GM12873 (cell line): ENCODE measurements around the gene TMEM147.

Experiments used
- TF ChIP-seq, protein P1 (sequence below): IDR thresholded peaks from 2 replicates; pipeline ENCODE4 v1.5.1; 2012; ENCODE audit warnings: low read depth, mild to moderate bottlenecking, moderate library complexity, low read length, control low read depth; ENCODE audit not compliant: insufficient read depth; ENCODE audit errors: missing control alignments

Gene TMEM147

DNA sequence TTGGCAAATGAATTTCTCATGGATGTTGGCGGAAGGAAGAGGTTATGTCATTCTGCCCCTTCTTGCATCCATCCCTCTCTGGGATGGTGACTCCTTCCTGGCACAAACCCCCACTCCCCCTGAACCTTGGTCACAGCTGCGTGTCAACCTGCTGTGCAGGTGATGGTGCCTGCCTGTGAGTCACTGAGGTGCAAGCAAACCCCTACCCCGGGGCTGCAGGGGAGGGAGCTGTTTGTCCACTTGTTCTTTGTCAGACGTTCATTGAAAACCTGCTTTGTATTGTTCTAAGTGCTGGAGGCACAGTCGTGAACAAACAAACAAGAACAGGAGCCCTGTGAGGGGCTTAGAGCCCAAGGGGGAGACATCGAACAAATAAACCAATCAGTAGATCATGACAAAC is 14.1 kb upstream of the TMEM147 start:
- TF ChIP-seq, protein P1, sequence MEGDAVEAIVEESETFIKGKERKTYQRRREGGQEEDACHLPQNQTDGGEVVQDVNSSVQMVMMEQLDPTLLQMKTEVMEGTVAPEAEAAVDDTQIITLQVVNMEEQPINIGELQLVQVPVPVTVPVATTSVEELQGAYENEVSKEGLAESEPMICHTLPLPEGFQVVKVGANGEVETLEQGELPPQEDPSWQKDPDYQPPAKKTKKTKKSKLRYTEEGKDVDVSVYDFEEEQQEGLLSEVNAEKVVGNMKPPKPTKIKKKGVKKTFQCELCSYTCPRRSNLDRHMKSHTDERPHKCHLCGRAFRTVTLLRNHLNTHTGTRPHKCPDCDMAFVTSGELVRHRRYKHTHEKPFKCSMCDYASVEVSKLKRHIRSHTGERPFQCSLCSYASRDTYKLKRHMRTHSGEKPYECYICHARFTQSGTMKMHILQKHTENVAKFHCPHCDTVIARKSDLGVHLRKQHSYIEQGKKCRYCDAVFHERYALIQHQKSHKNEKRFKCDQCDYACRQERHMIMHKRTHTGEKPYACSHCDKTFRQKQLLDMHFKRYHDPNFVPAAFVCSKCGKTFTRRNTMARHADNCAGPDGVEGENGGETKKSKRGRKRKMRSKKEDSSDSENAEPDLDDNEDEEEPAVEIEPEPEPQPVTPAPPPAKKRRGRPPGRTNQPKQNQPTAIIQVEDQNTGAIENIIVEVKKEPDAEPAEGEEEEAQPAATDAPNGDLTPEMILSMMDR = no peak

DNA sequence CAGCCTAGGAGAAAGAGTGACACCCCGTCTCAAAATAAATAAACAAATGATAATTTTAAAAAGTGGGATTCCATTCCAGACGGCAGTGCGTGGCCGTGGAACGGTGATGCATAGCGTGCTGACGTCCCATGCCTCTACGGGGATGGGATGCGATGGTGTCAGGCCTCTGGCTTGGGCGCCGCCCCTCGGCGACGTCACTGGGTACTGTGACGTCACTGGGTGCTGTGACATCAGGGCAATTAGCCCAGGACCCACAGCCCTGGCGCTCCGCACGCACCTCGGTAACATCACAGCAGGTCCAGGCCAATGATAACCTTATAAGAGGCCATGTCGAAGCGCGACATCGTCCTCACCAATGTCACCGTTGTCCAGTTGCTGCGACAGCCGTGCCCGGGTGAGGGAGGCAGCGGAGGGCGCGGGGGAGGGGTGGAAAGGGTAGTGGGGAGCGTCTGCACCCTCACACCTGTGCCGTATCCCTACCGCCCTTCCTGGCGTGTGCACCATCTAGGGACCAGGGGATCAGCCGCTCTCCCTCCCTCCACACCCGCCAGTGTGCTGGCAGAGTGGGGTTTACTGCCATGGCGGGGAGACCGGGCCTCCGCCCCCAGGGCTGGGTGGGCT is 12.1 kb upstream of the TMEM147 start, which contains the start of gene GAPDHS:
Gene GAPDHS (plus strand): TSS at position 256 of the 621 bp plus-strand sequence. CDS start 72 bp downstream, at position 328.
- TF ChIP-seq, protein P1 = no peak

DNA sequence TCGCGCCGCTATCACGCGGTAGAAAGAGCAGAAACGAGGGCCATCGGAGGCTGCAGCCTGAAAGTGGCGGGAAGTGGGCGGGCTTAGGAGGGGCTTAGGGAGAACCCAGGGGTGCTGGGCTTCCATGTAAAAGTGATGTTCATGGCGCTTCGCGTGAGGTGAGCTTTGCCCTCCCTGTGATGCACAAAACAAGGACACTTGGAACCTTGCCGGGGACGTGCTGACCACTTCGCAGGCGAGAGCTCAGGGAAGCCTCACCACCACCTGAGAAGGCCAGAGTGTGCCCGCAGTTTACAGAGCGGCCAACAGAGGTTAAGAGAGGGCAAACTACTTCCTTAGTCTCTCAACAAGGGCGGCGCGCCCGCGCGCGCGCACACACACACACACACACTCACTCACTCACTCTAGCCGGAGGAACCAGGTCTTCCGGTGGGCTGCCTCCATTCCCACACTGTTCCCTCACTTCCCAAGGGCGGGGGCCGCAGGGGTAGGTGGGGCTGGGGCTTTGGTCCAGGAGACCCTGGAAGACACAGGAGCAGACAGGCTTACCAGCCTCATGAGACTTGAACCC is 11.5 kb upstream of the TMEM147 start:
- TF ChIP-seq, protein P1 = peak; percentile 16

DNA sequence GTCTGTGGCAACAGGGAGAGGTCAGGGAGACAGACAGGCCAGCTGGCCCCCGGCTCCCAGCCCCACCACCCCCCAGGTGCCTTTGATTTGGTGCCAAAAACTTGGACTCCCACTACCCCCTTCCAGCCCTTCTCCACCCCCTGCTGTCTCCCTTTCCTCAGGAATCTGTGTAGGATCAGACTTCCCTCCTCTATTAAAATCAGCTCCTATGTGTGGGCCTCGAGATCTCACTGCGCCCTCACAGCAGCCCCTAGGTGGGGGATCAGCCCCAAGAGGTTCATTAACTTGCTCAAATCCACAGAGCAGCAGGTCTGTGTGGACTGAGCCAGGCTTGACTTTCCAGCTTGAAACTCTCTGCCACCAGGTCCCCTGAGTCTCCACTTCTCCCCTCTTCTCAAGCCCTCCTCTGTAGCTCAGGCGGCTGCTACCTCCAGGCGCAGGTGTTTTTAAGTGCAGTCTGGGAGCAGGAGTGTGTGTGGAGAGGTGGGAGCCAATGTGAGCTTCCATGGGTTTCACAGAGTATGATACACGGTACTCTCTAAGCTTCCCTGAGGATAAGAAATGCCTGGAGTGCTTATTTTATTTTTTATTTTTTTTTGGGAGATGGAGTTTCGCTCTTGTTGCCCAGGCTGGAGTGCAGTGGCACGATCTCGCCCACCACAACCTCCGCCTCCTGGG is 10.5 kb upstream of the TMEM147 start:
- TF ChIP-seq, protein P1 = no peak

DNA sequence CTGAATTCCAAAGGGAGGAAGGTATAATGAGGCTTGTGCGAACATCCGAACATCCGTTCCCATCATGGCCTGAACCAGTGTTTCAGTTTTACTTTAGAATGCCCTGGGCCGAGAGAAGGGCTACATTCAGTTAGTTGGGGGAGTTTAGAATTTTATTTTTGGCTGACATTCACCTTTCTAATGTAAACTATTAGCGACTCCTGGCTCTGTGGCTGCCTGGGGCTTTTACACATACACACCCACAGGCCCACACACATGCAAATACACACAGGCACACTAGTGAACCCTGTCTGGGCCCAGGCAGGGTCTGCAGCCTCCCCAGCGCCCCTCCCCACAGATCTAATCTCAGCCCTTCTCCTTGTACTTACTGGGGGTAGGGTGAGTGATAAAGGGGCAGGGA is 6.1 kb upstream of the TMEM147 start:
- TF ChIP-seq, protein P1 = no peak

DNA sequence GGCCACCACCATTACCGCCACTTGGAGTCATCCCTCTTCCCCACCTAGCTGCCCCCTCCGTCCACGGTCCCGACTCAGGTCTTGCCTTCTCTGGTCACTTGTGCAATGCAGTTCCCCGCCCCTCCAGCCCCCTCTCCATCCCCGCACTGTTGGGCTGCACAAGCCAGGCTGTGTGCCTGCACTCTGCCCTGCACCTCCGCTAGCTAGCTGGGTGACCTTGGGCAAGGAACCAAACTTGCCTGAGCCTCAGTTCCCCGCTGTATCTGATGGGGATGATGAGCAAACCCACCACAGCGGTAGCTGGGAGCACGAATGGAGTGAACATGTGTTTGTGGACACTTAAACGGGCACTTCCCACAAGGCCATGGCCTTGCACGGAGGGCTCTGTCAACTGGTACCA is 5.6 kb upstream of the TMEM147 start:
- TF ChIP-seq, protein P1 = no peak

DNA sequence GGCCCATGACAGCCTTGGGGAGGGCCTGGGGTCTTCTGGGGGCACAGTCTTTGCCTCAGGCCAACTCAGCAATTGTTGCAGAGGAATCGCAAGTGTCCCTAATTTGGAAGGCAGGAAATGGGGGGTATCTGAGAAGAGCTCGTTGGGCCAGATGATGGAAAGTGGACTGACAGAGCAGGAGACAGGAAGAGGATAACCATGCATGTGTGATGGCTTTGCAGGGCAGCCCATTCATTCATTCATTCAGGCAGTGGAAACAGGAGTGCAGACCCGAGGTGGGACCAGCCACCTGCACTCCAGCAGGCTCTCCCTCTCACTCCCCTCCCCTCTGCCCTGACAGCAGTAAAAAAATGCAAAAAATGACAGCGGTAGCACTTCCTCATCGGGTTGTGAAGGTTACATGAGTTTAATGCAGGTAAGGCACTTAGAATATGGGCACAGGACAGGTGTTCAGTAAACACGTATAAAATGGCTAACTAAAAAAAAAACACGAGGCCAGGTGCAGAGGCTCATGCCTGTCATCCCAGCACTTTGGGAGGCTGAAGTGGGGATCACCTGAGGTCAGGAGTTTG is 5.0 kb upstream of the TMEM147 start:
- TF ChIP-seq, protein P1 = no peak
